T-helper 17 cell (primary cell): ENCODE measurements around the gene FTL. TPM values are rescaled to one million over a fixed set of nuclear protein-coding genes. Genes with fewer than 3 reads are reported as not detected.

ENCODE experiments used
- ATAC-seq: fragments of 150-1000 bp; cut with Tn5 transposase; 2 replicates; pipeline ENCODE4 v1.10.0; 2021; ENCODE audit warnings: mild to moderate bottlenecking, moderate library complexity
- DNase-seq, 3 donors: peaks; one replicate each; pipeline versions ENCODE4 v3.0.0 to v3.0.0-alpha.2; 2020 to 2021
- H3K9me3 ChIP-seq: one replicate; pipeline ENCODE4 v1.7.0; 2013; ENCODE audit warnings: low read length, mild to moderate bottlenecking; ENCODE audit not compliant: control insufficient read depth, poor library complexity, severe bottlenecking
- H3K27ac Mint-ChIP-seq: one replicate; pipeline ENCODE4 v1.8.0; 2022; ENCODE audit warnings: mild to moderate bottlenecking, moderate library complexity, mixed read lengths
- H3K27me3 Mint-ChIP-seq: one replicate; pipeline ENCODE4 v1.8.0; 2022; ENCODE audit warnings: mixed read lengths
- H3K36me3 Mint-ChIP-seq: one replicate; pipeline ENCODE4 v1.8.0; 2022; ENCODE audit warnings: low read depth, mixed read lengths
- H3K4me1 Mint-ChIP-seq: one replicate; pipeline ENCODE4 v1.8.0; 2022; ENCODE audit warnings: mild to moderate bottlenecking, mixed read lengths
- H3K4me3 Mint-ChIP-seq: one replicate; pipeline ENCODE4 v1.8.0; 2022; ENCODE audit warnings: mild to moderate bottlenecking, moderate library complexity, mixed read lengths
- total RNA-seq, 4 donors: library from RNA in 2 of 4; stranded (reverse) in 2 of 4; gene quantifications; one replicate each; pipeline ENCODE4 v1.2.3 and lab custom pipeline; 2022 to 2026

The FTL gene
- total RNA-seq, 2 donors from 2014 or later: 612 to 898 TPM

DNA sequence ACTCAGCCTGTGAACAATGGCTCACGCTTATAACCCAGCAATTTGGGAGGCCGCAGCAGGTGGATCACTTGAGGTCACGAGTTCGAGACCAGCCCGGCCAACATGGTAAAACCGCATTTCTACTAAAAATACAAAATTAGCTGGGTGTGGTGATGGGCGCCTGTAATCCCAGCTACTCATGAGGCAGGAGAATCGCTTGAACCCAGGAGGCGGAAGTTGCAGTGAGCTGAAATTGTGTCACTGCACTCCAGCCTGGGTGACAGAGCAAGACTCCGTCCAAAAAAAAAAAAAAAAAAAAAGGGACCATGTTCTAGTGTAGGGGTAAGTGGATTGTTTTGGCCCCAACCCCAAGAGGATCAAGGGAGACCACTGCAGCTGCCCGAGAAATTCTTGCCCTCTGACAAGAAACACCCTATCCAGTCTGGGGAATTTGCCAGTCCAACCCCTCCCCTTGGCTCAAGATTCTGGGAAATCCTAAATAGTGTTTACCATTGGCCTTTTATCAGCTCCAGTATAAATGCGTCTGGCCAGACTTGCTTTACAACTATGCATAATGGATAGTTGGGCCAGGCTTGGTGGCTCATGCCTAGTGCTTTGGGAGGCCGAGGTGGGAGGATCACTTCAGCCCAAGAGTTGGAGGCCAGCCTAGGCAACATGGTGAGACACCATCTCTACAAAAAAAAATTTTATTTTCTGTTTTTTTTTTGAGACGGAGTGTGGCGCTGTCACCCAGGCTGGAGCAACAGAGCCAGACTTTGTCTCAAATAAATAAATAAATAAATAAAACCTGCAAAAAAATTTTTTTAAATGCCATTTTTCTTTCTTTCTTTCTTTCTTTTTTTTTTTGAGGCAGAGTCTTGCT is 36.7 kb upstream of the FTL start:
- no peak for ATAC-seq
- H3K4me1 Mint-ChIP-seq: peaks cover 3% of the 10 kb centered on the region
- no peak overlapping the region for H3K4me3 Mint-ChIP-seq
- H3K27ac Mint-ChIP-seq: no peak overlapping the region
- DNase-seq: no peak
- H3K9me3 ChIP-seq: no peaks in the 10 kb centered on the region
- H3K27me3 Mint-ChIP-seq: no peaks in the 10 kb centered on the region
- no peaks in the 10 kb centered on the region for H3K36me3 Mint-ChIP-seq

GRCh38 chr19:48933382-48933932 is 31.7 kb upstream of the FTL start, which contains the start of gene DHDH:
TSS of gene DHDH (plus strand) at chr19:48933699. CDS start at chr19:48933722, 23 bp downstream.
- H3K36me3 Mint-ChIP-seq: no peaks in the 10 kb centered on the region
- no peak within 1 kb of the TSS for H3K27ac Mint-ChIP-seq
- peak; percentile 76 to 83 (median 80) for DNase-seq
- peak; percentile 99 for ATAC-seq
- H3K9me3 ChIP-seq: no peaks in the 10 kb centered on the region
- no peaks in the 10 kb centered on the region for H3K27me3 Mint-ChIP-seq
- H3K4me3 Mint-ChIP-seq: peak within 1 kb of the TSS; percentile 88
- H3K4me1 Mint-ChIP-seq: peaks cover 8% of the 10 kb centered on the region

DNA sequence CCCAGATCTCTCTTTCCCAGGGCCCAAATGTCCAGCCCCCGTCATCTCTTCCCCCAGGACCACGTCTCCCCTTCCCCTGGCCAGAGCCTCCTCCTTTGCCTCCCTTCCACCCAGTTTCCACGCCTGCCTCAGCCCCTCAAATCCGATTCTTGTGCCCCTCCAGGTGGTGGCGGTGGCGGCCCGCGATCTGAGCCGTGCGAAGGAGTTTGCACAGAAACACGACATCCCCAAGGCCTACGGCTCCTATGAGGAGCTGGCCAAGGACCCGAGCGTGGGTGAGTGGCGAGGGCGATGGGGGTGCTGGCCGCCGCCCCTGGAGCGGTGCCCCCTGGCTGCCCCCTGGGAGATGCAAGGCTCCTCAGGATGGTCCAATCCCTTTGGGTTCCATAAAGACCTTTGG is 30.3 kb upstream of the FTL start:
- no peaks in the 10 kb centered on the region for H3K36me3 Mint-ChIP-seq
- DNase-seq (no peak), ATAC-seq (no peak)
- no peaks in the 10 kb centered on the region for H3K9me3 ChIP-seq
- peak overlapping the region; percentile 43 for H3K4me3 Mint-ChIP-seq
- no peak overlapping the region for H3K27ac Mint-ChIP-seq
- H3K27me3 Mint-ChIP-seq: no peaks in the 10 kb centered on the region
- H3K4me1 Mint-ChIP-seq: peaks cover 8% of the 10 kb centered on the region

DNA sequence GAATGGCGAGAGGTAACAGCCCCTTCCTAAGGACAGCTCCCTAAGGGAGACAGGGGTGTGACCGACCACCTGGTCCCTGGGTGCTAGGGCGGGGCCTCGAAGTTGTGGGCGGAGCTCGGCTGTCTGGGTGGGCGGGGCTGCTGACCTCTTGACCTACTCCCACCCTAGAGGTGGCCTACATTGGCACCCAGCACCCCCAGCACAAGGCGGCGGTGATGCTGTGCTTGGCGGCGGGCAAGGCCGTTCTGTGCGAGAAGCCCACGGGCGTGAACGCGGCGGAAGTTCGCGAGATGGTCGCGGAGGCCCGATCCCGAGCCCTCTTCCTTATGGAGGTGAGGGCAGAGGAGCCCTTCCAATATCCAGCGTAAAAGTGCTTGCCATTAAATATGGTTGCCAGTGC is 29.2 kb upstream of the FTL start:
- peaks cover 8% of the 10 kb centered on the region for H3K4me1 Mint-ChIP-seq
- no peak for ATAC-seq

GRCh38 chr19:48938256-48938655 is 26.9 kb upstream of the FTL start:
- ATAC-seq: no peak
- Mint-ChIP-seq H3K4me1 (peaks cover 6% of the 10 kb centered on the region), H3K4me3 (no peak overlapping the region), H3K27ac (no peak overlapping the region), H3K36me3 (no peaks in the 10 kb centered on the region), H3K27me3 (no peaks in the 10 kb centered on the region)
- DNase-seq: no peak
- no peaks in the 10 kb centered on the region for H3K9me3 ChIP-seq

More for the DNA sequence above, 29.2 kb upstream of the FTL start:
- Mint-ChIP-seq H3K27ac (no peak overlapping the region), H3K27me3 (no peaks in the 10 kb centered on the region), H3K4me3 (no peak overlapping the region), H3K36me3 (no peaks in the 10 kb centered on the region)
- no peak for DNase-seq
- no peaks in the 10 kb centered on the region for H3K9me3 ChIP-seq

DNA sequence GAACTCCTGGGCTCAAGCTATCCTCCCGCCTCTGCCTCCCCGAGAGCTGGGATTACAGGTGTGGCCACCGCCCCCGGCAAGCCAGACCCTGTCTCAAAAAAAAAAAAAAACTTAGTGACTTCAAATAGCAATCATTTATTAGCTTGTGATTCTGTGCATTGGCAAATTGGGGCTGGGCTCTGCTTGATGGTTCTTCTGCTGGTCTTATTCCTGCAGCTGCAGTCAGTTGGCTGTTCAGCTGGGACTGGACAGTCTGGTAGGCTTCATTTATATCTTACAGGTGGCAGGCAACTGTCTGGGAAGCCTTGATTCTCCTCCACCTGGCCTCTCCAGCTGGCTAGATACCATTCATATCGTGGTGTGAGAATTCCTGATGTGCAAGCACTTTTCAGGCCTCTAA is 24.2 kb upstream of the FTL start:
- H3K36me3 Mint-ChIP-seq: no peaks in the 10 kb centered on the region
- ATAC-seq (no peak), DNase-seq (no peak)
- no peaks in the 10 kb centered on the region for H3K27me3 Mint-ChIP-seq
- no peaks in the 10 kb centered on the region for H3K9me3 ChIP-seq
- H3K4me3 Mint-ChIP-seq: no peak overlapping the region
- no peaks in the 10 kb centered on the region for H3K4me1 Mint-ChIP-seq
- no peak overlapping the region for H3K27ac Mint-ChIP-seq

GRCh38 chr19:48943081-48943480 is 22.0 kb upstream of the FTL start:
- Mint-ChIP-seq H3K27ac (no peak overlapping the region), H3K27me3 (no peaks in the 10 kb centered on the region), H3K4me1 (no peaks in the 10 kb centered on the region), H3K4me3 (no peak overlapping the region), H3K36me3 (no peaks in the 10 kb centered on the region)
- no peak for ATAC-seq
- H3K9me3 ChIP-seq: no peaks in the 10 kb centered on the region
- DNase-seq: no peak

GRCh38 chr19:48945415-48945814 is 19.7 kb upstream of the FTL start:
- DNase-seq (no peak), ATAC-seq (no peak)
- Mint-ChIP-seq H3K27me3 (no peaks in the 10 kb centered on the region), H3K27ac (no peak overlapping the region), H3K4me1 (no peaks in the 10 kb centered on the region), H3K4me3 (no peak overlapping the region), H3K36me3 (no peaks in the 10 kb centered on the region)
- H3K9me3 ChIP-seq: no peaks in the 10 kb centered on the region

DNA sequence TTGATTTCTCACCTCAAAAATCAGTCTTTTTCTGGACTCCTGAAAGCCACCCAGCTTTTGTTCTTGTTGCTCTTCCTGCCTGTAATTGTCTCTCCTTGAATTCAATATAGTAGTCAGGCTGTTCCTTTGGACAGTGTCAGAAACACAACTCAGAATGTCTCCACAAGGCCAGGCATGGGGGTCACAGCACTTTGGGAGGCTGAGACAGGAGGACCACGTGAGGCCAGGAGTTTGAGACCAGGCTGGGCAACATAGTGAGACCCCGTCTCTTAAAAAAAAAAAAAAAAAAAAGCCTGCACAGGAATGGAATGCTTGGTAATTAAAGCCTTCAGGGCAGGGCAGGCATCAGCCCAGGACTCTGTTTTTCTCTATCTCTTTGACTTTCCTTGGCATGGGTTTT is 19.3 kb upstream of the FTL start:
- Mint-ChIP-seq H3K27ac (no peak overlapping the region), H3K4me3 (no peak overlapping the region), H3K4me1 (no peaks in the 10 kb centered on the region), H3K27me3 (no peaks in the 10 kb centered on the region), H3K36me3 (no peaks in the 10 kb centered on the region)
- DNase-seq (no peak), ATAC-seq (no peak)
- no peaks in the 10 kb centered on the region for H3K9me3 ChIP-seq

- Mint-ChIP-seq H3K27ac (no peak overlapping the region), H3K27me3 (no peaks in the 10 kb centered on the region), H3K4me3 (no peak overlapping the region), H3K4me1 (no peaks in the 10 kb centered on the region), H3K36me3 (no peaks in the 10 kb centered on the region)
- H3K9me3 ChIP-seq: no peaks in the 10 kb centered on the region
- no peak for DNase-seq
- no peak for ATAC-seq
Observed at GRCh38 chr19:48946463-48947257, 18.4 kb upstream of the FTL start.

DNA sequence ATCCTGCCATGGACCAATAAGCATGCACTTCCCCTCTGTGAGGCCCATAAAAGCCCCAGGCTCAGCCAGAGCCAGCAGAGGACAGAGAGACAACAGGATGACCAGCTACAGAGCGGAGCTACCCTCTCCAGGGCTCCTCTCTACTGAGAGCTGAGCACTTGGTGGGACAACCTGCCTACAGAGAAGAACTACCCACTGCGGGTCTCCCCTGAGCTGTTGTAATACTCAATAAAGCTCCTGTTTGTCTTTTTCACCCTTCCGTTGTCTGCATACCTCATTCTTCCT is 17.9 kb upstream of the FTL start:
- Mint-ChIP-seq H3K36me3 (no peaks in the 10 kb centered on the region), H3K4me1 (no peaks in the 10 kb centered on the region), H3K27ac (no peak overlapping the region), H3K27me3 (no peaks in the 10 kb centered on the region), H3K4me3 (no peak overlapping the region)
- DNase-seq (no peak), ATAC-seq (no peak)
- H3K9me3 ChIP-seq: no peaks in the 10 kb centered on the region

- DNase-seq: no peak
- Mint-ChIP-seq H3K27ac (no peak overlapping the region), H3K4me1 (peaks cover 3% of the 10 kb centered on the region), H3K27me3 (no peaks in the 10 kb centered on the region), H3K4me3 (no peak overlapping the region), H3K36me3 (no peaks in the 10 kb centered on the region)
- H3K9me3 ChIP-seq: no peaks in the 10 kb centered on the region
- ATAC-seq: no peak
Observed at GRCh38 chr19:48950159-48950558, 14.9 kb upstream of the FTL start.

DNA sequence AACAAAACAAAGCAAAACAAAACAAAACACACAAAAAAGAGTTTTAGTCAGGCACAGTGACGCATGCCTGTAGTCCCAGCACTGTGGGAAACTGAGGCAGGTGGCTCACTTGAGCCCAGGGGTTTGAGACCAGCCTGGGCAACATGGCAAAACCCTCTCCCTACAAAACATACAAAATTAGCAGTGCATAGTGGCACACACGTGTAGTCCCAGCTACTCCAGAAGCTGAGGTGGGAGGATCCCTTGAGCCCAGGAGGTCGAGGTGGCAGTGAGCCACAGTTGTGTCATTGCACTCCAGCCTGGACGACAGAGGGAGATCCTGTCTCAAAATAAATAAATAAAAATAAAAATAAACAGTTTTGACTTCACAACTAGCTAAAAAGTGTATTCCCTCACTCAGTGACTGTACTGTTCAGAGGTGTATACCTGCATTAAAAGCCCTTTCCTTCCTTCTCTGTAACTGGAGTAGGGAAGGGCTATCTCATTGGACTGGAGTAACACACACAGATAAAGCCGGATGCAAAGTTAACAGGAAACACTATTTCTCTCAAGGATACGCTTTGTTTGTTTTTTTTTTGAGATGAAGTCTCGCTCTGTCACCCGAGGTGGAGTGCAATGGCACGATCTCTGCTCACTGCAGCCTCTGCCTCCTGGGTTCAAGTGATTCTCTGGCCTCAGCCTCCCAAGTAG is 14.1 kb upstream of the FTL start:
- peaks cover 9% of the 10 kb centered on the region for H3K4me1 Mint-ChIP-seq
- ATAC-seq (no peak), DNase-seq (no peak)
- H3K4me3 Mint-ChIP-seq: no peak overlapping the region
- H3K9me3 ChIP-seq: no peaks in the 10 kb centered on the region
- H3K27ac Mint-ChIP-seq: no peak overlapping the region
- no peaks in the 10 kb centered on the region for H3K27me3 Mint-ChIP-seq
- H3K36me3 Mint-ChIP-seq: no peaks in the 10 kb centered on the region
